ENCODE data around the gene EDIL3.

DNA sequence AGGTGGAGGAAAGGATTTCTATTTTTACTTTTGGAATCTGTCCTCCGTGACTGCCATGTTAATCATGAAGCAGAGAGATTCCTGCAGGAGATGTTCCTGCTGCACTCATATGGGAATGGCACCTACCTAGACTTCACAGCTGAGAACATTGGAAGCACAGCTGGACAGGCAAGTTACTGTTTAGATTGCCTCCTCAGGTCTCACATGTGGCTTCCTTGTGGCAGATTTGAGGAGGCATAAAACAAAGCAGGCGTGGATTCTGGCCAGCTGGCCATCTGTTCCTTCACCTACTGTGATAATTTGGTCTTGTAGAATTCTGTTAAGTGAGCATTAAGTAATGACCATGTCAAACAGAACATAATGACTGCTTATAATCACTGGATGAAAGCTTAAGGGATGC is 193.4 kb downstream of the EDIL3 start:
- TF ChIP-seq, protein P1, sequence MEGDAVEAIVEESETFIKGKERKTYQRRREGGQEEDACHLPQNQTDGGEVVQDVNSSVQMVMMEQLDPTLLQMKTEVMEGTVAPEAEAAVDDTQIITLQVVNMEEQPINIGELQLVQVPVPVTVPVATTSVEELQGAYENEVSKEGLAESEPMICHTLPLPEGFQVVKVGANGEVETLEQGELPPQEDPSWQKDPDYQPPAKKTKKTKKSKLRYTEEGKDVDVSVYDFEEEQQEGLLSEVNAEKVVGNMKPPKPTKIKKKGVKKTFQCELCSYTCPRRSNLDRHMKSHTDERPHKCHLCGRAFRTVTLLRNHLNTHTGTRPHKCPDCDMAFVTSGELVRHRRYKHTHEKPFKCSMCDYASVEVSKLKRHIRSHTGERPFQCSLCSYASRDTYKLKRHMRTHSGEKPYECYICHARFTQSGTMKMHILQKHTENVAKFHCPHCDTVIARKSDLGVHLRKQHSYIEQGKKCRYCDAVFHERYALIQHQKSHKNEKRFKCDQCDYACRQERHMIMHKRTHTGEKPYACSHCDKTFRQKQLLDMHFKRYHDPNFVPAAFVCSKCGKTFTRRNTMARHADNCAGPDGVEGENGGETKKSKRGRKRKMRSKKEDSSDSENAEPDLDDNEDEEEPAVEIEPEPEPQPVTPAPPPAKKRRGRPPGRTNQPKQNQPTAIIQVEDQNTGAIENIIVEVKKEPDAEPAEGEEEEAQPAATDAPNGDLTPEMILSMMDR (IDR thresholded peaks at IDR 0.05) = no peak
- no peak for TF ChIP-seq EZH2 (IDR thresholded peaks at IDR 0.05; ENCODE audit: borderline replicate concordance, insufficient read depth, low read depth, low read length, poor library complexity, severe bottlenecking)

Measured in B cell (primary cell).